K562 (cell line): ENCODE measurements around the gene SYNJ2.

Experiments used
- POLR3A ChIP-seq: IDR thresholded peaks from 2 replicates; pipeline ENCODE4 v1.6.1; 2011; ENCODE audit warnings: borderline replicate concordance, mild to moderate bottlenecking, moderate library complexity; ENCODE audit not compliant: insufficient read length, insufficient read depth; ENCODE audit errors: extremely low read depth
- TF ChIP-seq, protein P1 (sequence below): fragments of 250-450 bp; sonication (Bioruptor Pico); IDR thresholded peaks from 2 replicates; pipeline ENCODE4 v1.9.0; 2021; ENCODE audit warnings: mild to moderate bottlenecking, inconsistent platforms

DNA sequence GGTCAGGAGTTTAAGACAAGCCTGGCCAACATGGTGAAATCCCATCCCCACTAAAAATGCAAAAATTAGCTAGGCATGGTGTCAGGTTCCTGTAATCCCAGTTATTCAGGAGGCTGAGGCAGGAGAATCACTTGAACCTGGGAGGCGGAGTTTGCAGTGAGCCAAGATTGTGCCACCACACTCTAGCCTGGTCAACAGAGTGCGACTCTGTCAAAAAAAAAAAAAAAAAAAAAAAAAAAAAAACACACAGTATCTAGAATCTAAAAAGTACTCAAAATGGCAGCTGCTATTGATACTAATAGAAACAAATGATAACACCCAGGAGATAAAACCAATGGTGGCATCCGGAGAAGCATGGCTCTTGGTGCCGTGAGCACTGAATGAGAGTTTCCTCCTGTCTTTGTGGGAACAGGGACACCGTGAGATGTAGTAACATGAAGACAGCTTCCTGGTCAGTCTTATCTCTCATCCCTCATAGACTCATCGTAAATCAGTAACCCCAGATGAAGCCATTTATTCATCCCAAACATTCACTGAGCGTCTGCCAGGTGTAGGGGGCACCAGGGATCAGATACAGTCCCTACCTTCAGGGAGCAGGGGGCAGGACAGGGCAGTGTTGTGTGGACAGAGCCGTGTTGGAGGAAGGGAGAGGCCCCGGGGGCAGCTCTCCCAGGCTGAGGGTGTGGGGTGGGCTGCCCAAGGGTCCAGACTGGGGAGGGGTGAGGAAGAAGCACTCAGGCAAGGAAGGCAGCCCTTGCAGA, 66.1 kb downstream of the SYNJ2 start:
- TF ChIP-seq POLR3A = no peak
- TF ChIP-seq, protein P1, sequence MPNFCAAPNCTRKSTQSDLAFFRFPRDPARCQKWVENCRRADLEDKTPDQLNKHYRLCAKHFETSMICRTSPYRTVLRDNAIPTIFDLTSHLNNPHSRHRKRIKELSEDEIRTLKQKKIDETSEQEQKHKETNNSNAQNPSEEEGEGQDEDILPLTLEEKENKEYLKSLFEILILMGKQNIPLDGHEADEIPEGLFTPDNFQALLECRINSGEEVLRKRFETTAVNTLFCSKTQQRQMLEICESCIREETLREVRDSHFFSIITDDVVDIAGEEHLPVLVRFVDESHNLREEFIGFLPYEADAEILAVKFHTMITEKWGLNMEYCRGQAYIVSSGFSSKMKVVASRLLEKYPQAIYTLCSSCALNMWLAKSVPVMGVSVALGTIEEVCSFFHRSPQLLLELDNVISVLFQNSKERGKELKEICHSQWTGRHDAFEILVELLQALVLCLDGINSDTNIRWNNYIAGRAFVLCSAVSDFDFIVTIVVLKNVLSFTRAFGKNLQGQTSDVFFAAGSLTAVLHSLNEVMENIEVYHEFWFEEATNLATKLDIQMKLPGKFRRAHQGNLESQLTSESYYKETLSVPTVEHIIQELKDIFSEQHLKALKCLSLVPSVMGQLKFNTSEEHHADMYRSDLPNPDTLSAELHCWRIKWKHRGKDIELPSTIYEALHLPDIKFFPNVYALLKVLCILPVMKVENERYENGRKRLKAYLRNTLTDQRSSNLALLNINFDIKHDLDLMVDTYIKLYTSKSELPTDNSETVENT (CRISPR knock-in tag) = no peak
